ENCODE results near the gene OGFR.

DNA sequence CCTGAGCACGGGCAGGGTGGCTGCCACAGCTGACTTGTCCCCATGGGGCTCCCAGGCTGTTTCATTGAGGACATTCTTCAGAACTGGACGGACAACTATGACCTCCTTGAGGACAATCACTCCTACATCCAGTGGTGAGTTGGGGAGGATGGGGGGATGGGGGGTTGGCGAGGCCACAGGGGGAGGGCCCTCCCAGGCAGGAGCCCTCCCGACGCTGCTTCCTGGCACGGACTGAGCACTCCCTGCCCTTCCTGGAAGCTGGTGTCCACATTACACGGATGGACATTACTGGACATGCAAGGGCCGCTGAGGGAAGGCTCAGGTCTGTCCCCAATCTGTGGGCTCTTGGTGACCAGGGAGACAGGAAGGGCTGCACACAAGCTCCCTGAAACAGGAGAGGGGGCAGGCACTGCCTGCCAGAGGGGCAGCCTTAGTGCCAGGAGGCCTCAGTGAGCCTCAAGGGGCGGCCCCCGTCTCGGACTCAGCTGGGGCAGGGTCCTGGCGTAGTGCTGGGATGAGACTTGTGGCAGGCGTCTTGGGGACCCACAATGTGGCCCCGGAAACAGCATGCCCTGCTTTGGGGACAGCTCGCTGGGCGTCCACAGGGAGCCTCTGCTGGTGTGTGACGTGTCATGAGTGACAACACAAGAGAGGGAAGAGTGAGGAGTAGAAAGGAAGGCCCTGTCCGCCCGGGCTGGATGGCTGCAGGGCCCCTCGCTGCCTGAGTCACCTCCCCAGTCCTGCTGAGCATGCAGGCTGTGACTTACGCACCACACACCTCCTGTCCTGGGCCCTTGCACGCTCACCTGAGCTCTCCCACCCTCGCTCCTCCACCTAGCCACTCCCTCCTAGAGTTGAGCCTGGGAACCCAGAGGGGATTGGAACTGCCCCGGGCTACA, 5.1 kb downstream of the OGFR start:
- TF ChIP-seq, protein P1, sequence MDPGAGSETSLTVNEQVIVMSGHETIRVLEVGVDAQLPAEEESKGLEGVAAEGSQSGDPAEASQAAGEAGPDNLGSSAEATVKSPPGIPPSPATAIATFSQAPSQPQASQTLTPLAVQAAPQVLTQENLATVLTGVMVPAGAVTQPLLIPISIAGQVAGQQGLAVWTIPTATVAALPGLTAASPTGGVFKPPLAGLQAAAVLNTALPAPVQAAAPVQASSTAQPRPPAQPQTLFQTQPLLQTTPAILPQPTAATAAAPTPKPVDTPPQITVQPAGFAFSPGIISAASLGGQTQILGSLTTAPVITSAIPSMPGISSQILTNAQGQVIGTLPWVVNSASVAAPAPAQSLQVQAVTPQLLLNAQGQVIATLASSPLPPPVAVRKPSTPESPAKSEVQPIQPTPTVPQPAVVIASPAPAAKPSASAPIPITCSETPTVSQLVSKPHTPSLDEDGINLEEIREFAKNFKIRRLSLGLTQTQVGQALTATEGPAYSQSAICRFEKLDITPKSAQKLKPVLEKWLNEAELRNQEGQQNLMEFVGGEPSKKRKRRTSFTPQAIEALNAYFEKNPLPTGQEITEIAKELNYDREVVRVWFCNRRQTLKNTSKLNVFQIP (CRISPR knock-in tag; IDR thresholded peaks at IDR 0.05; ENCODE audit: borderline replicate concordance, low read depth), result no peak
- no peak for TF ChIP-seq ARNTL (CRISPR knock-in tag; IDR thresholded peaks at IDR 0.05; ENCODE audit: borderline replicate concordance, low read depth)
- no peak for TF ChIP-seq ZNF565 (CRISPR knock-in tag; conservative IDR thresholded peaks at IDR 0.05; ENCODE audit: low read depth)
- TF ChIP-seq, protein P2, sequence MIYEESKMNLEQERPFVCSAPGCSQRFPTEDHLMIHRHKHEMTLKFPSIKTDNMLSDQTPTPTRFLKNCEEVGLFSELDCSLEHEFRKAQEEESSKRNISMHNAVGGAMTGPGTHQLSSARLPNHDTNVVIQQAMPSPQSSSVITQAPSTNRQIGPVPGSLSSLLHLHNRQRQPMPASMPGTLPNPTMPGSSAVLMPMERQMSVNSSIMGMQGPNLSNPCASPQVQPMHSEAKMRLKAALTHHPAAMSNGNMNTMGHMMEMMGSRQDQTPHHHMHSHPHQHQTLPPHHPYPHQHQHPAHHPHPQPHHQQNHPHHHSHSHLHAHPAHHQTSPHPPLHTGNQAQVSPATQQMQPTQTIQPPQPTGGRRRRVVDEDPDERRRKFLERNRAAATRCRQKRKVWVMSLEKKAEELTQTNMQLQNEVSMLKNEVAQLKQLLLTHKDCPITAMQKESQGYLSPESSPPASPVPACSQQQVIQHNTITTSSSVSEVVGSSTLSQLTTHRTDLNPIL (CRISPR knock-in tag; IDR thresholded peaks at IDR 0.05; ENCODE audit: low read depth), result no peak
- no peak for TF ChIP-seq ZFP30 (CRISPR knock-in tag; IDR thresholded peaks at IDR 0.05)
- no peak for TF ChIP-seq ZFP3 (CRISPR knock-in tag; IDR thresholded peaks at IDR 0.05)

Measured in SK-N-SH treated with all-trans-retinoic acid at 6 μM for 48 hours (cell line).